ENCODE results near the gene SF3B5. TPM values are rescaled to one million over a fixed set of nuclear protein-coding genes. Genes with fewer than 3 reads are reported as not detected.
"Not testable (repeated sequence)": the region's sequence is repeated elsewhere in the genome, so short reads cannot be mapped to it uniquely, and the experiment has no call there.

SF3B5 gene
- total RNA-seq, 2 experiments from 2014 or later: 138 to 141 TPM

GRCh38 chr6:144098993-144099392, 3.6 kb upstream of the SF3B5 start:
- peaks cover 4% of the 10 kb centered on the region for H3K36me3 Mint-ChIP-seq (ENCODE audit: low read depth)
- H3K27me3 Mint-ChIP-seq: no peaks in the 10 kb centered on the region
- H3K4me3 Mint-ChIP-seq: no peak overlapping the region
- no peak overlapping the region for H3K27ac Mint-ChIP-seq
- peaks cover 21% of the 10 kb centered on the region for H3K4me1 Mint-ChIP-seq
- CTCF ChIA-PET: interaction anchor here (1.3 kb wide), 1 partner anchor 383 kb away, joined by 3 read pairs; no protein-coding TSS in a partner anchor
- DNase-seq: no peak
- no peaks in the 10 kb centered on the region for H3K9me3 Mint-ChIP-seq
- POLR2A ChIA-PET: no interaction called here

GRCh38 chr6:144094731-144095133, 641 bp downstream of the SF3B5 start:
- DNase-seq: no peak
- POLR2A ChIA-PET: interaction anchor here (0.6 to 0.8 kb wide), 2 partner anchors 40 to 602 kb away, joined by 4 to 5 read pairs; no protein-coding TSS in a partner anchor

GRCh38 chr6:144093658-144094057, 1.7 kb downstream of the SF3B5 start:
- no peaks in the 10 kb centered on the region for H3K9me3 Mint-ChIP-seq
- H3K27ac Mint-ChIP-seq: peak overlapping the region; percentile 99
- H3K4me3 Mint-ChIP-seq: peak overlapping the region; percentile 97
- no peak for DNase-seq
- ChIA-PET CTCF (interaction anchor here (1.3 kb wide), 1 partner anchor 154 kb away, joined by 5 read pairs; no protein-coding TSS in a partner anchor), POLR2A (interaction anchor here (0.7 to 0.8 kb wide), 2 partner anchors 39 to 79 kb away, joined by 3 to 5 read pairs; no protein-coding TSS in a partner anchor)
- no peaks in the 10 kb centered on the region for H3K27me3 Mint-ChIP-seq
- peaks cover 29% of the 10 kb centered on the region for H3K4me1 Mint-ChIP-seq
- H3K36me3 Mint-ChIP-seq (ENCODE audit: low read depth): peaks cover 5% of the 10 kb centered on the region

More at GRCh38 chr6:144094731-144095133, 641 bp downstream of the SF3B5 start:
- Mint-ChIP-seq H3K27ac (peak overlapping the region; percentile 99), H3K4me3 (peak overlapping the region; percentile 97), H3K9me3 (no peaks in the 10 kb centered on the region), H3K27me3 (no peaks in the 10 kb centered on the region), H3K36me3 (ENCODE audit: low read depth) (peaks cover 5% of the 10 kb centered on the region), H3K4me1 (peaks cover 29% of the 10 kb centered on the region)
- CTCF ChIA-PET: interaction anchor here (0.5 to 1.3 kb wide), 3 partner anchors 35 to 809 kb away, joined by 4 to 5 read pairs (median 4); no protein-coding TSS in a partner anchor

- Mint-ChIP-seq H3K27me3 (no peaks in the 10 kb centered on the region), H3K4me3 (peak overlapping the region; percentile 58), H3K4me1 (peaks cover 29% of the 10 kb centered on the region), H3K27ac (peak overlapping the region; percentile 36), H3K36me3 (ENCODE audit: low read depth) (peaks cover 5% of the 10 kb centered on the region), H3K9me3 (no peaks in the 10 kb centered on the region)
- POLR2A ChIA-PET: no interaction called here
- CTCF ChIA-PET: no interaction called here
- DNase-seq: no peak
Observed at GRCh38 chr6:144093236-144093635, 2.1 kb downstream of the SF3B5 start.

- no peak for DNase-seq
- H3K36me3 Mint-ChIP-seq (ENCODE audit: low read depth): peaks cover 5% of the 10 kb centered on the region
- no peaks in the 10 kb centered on the region for H3K27me3 Mint-ChIP-seq
- ChIA-PET POLR2A (no interaction called here), CTCF (interaction anchor here (1.4 kb wide), 1 partner anchor 150 kb away, joined by 3 read pairs; no protein-coding TSS in a partner anchor)
- H3K27ac Mint-ChIP-seq: no peak overlapping the region
- H3K4me3 Mint-ChIP-seq: no peak overlapping the region
- H3K4me1 Mint-ChIP-seq: peaks cover 23% of the 10 kb centered on the region
- H3K9me3 Mint-ChIP-seq: no peaks in the 10 kb centered on the region
Observed at GRCh38 chr6:144090384-144090783, 5.0 kb downstream of the SF3B5 start.

- DNase-seq: no peak
Observed at GRCh38 chr6:144087789-144088426, 7.5 kb downstream of the SF3B5 start.

GRCh38 chr6:144086959-144087358, 8.4 kb downstream of the SF3B5 start:
- Mint-ChIP-seq H3K36me3 (ENCODE audit: low read depth) (no peaks in the 10 kb centered on the region), H3K9me3 (no peaks in the 10 kb centered on the region), H3K4me1 (peaks cover 5% of the 10 kb centered on the region), H3K4me3 (no peak overlapping the region), H3K27ac (no peak overlapping the region), H3K27me3 (no peaks in the 10 kb centered on the region)
- DNase-seq: no peak
- ChIA-PET POLR2A (no interaction called here), CTCF (no interaction called here)

More at GRCh38 chr6:144087789-144088426, 7.5 kb downstream of the SF3B5 start:
- H3K36me3 Mint-ChIP-seq (ENCODE audit: low read depth): no peaks in the 10 kb centered on the region
- POLR2A ChIA-PET: no interaction called here
- no peaks in the 10 kb centered on the region for H3K9me3 Mint-ChIP-seq
- peaks cover 6% of the 10 kb centered on the region for H3K4me1 Mint-ChIP-seq
- H3K4me3 Mint-ChIP-seq: no peak overlapping the region
- CTCF ChIA-PET: interaction anchor here (0.6 to 2.3 kb wide), 8 partner anchors 12 to 158 kb away, joined by 3 to 7 read pairs (median 4); no protein-coding TSS in a partner anchor
- no peak overlapping the region for H3K27ac Mint-ChIP-seq
- no peaks in the 10 kb centered on the region for H3K27me3 Mint-ChIP-seq

- POLR2A ChIA-PET: no interaction called here
- H3K4me3 Mint-ChIP-seq: no peak overlapping the region
- CTCF ChIA-PET: no interaction called here
- H3K27me3 Mint-ChIP-seq: no peaks in the 10 kb centered on the region
- no peaks in the 10 kb centered on the region for H3K9me3 Mint-ChIP-seq
- no peaks in the 10 kb centered on the region for H3K36me3 Mint-ChIP-seq (ENCODE audit: low read depth)
- DNase-seq: no peak
- peaks cover 5% of the 10 kb centered on the region for H3K4me1 Mint-ChIP-seq
- H3K27ac Mint-ChIP-seq: no peak overlapping the region
Observed at GRCh38 chr6:144083172-144083571, 12.2 kb downstream of the SF3B5 start.

- H3K27ac Mint-ChIP-seq; DNase-seq; POLR2A ChIA-PET; H3K9me3 Mint-ChIP-seq; H3K4me3 Mint-ChIP-seq; H3K27me3 Mint-ChIP-seq; CTCF ChIA-PET; H3K36me3 Mint-ChIP-seq (ENCODE audit: low read depth); H3K4me1 Mint-ChIP-seq: not testable (repeated sequence)
Observed at GRCh38 chr6:144082412-144082811, 13.0 kb downstream of the SF3B5 start.

- no peaks in the 10 kb centered on the region for H3K4me1 Mint-ChIP-seq
- CTCF ChIA-PET: interaction anchor here (1.5 to 2.4 kb wide), 2 partner anchors 8 to 14 kb away, joined by 3 to 6 read pairs; no protein-coding TSS in a partner anchor
- H3K27ac Mint-ChIP-seq: no peak overlapping the region
- POLR2A ChIA-PET: no interaction called here
- H3K27me3 Mint-ChIP-seq: no peaks in the 10 kb centered on the region
- no peak for DNase-seq
- H3K9me3 Mint-ChIP-seq: no peaks in the 10 kb centered on the region
- H3K36me3 Mint-ChIP-seq (ENCODE audit: low read depth): no peaks in the 10 kb centered on the region
- H3K4me3 Mint-ChIP-seq: no peak overlapping the region
Observed at GRCh38 chr6:144077871-144078270, 17.5 kb downstream of the SF3B5 start.

GRCh38 chr6:144075875-144076274, 19.5 kb downstream of the SF3B5 start:
- CTCF ChIA-PET: interaction anchor here (1.3 to 1.5 kb wide), 2 partner anchors 9 to 12 kb away, joined by 4 read pairs; no protein-coding TSS in a partner anchor
- Mint-ChIP-seq H3K27ac (no peak overlapping the region), H3K27me3 (peaks cover 6% of the 10 kb centered on the region), H3K36me3 (ENCODE audit: low read depth) (no peaks in the 10 kb centered on the region), H3K9me3 (no peaks in the 10 kb centered on the region), H3K4me1 (no peaks in the 10 kb centered on the region), H3K4me3 (no peak overlapping the region)
- no peak for DNase-seq
- POLR2A ChIA-PET: no interaction called here

GRCh38 chr6:144075187-144075586, 20.2 kb downstream of the SF3B5 start:
- H3K27ac Mint-ChIP-seq: no peak overlapping the region
- CTCF ChIA-PET: interaction anchor here (0.7 to 1.6 kb wide), 4 partner anchors 9 to 492 kb away, joined by 4 read pairs; no protein-coding TSS in a partner anchor
- H3K4me1 Mint-ChIP-seq: no peaks in the 10 kb centered on the region
- H3K9me3 Mint-ChIP-seq: no peaks in the 10 kb centered on the region
- H3K4me3 Mint-ChIP-seq: no peak overlapping the region
- DNase-seq: no peak
- POLR2A ChIA-PET: no interaction called here
- H3K27me3 Mint-ChIP-seq: peaks cover 6% of the 10 kb centered on the region
- no peaks in the 10 kb centered on the region for H3K36me3 Mint-ChIP-seq (ENCODE audit: low read depth)

- CTCF ChIA-PET: interaction anchor here (1.2 kb wide), 1 partner anchor 13 kb away, joined by 4 read pairs; no protein-coding TSS in a partner anchor
- DNase-seq: no peak
- Mint-ChIP-seq H3K27me3 (peaks cover 6% of the 10 kb centered on the region), H3K27ac (no peak overlapping the region), H3K36me3 (ENCODE audit: low read depth) (no peaks in the 10 kb centered on the region), H3K4me1 (peaks cover 4% of the 10 kb centered on the region), H3K4me3 (no peak overlapping the region), H3K9me3 (peaks cover 3% of the 10 kb centered on the region)
- POLR2A ChIA-PET: no interaction called here
Observed at GRCh38 chr6:144073024-144073423, 22.3 kb downstream of the SF3B5 start.
